GM23248 (cell line): ENCODE results near the gene DIO3. TPM values are rescaled to one million over a fixed set of nuclear protein-coding genes. Genes with fewer than 3 reads are reported as not detected.

Source experiments
- DNase-seq: peaks from one replicate; pipeline ENCODE4 v3.0.0-alpha.2; 2015
- H2AFZ ChIP-seq: fragments of 200-600 bp; sonication (generic); 2 replicates; pipeline ENCODE4 v1.6.1; 2016; ENCODE audit warnings: antibody characterized with exemption
- H3F3A ChIP-seq: fragments of 200-600 bp; sonication (generic); 2 replicates; pipeline ENCODE4 v1.6.1; 2016; ENCODE audit warnings: mild to moderate bottlenecking, antibody characterized with exemption, mixed run types; ENCODE audit not compliant: insufficient read depth
- H3K27ac ChIP-seq: fragments of 200-600 bp; sonication (generic); 2 replicates; pipeline ENCODE4 v1.5.1; 2016; ENCODE audit warnings: mild to moderate bottlenecking
- H3K27me3 ChIP-seq: fragments of 200-600 bp; sonication (generic); replicated peaks from 2 replicates; pipeline ENCODE4 v1.6.1; 2016; ENCODE audit warnings: mild to moderate bottlenecking; ENCODE audit not compliant: insufficient read depth
- H3K36me3 ChIP-seq: fragments of 200-600 bp; sonication (generic); 2 replicates; pipeline ENCODE4 v1.6.1; 2016; ENCODE audit warnings: low read depth, mild to moderate bottlenecking
- H3K4me1 ChIP-seq: fragments of 200-600 bp; sonication (generic); 2 replicates; pipeline ENCODE4 v1.6.1; 2016; ENCODE audit warnings: mild to moderate bottlenecking; ENCODE audit not compliant: insufficient read depth
- H3K4me2 ChIP-seq: fragments of 200-600 bp; sonication (generic); one replicate; pipeline ENCODE4 v1.6.1; 2016; ENCODE audit warnings: mild to moderate bottlenecking; ENCODE audit not compliant: unreplicated experiment
- H3K4me3 ChIP-seq: fragments of 200-600 bp; sonication (generic); 2 replicates; pipeline ENCODE4 v1.5.1; 2016; ENCODE audit warnings: mild to moderate bottlenecking
- H3K79me2 ChIP-seq: fragments of 200-600 bp; sonication (generic); 2 replicates; pipeline ENCODE4 v1.6.1; 2016; ENCODE audit warnings: mild to moderate bottlenecking; ENCODE audit not compliant: insufficient read depth
- H3K9ac ChIP-seq: fragments of 200-600 bp; sonication (generic); 2 replicates; pipeline ENCODE4 v1.6.1; 2016; ENCODE audit warnings: mild to moderate bottlenecking
- H3K9me2 ChIP-seq: fragments of 200-600 bp; sonication (generic); 2 replicates; pipeline ENCODE4 v1.6.1; 2016; ENCODE audit warnings: mixed run types, mild to moderate bottlenecking, moderate library complexity; ENCODE audit not compliant: insufficient read depth
- H3K9me3 ChIP-seq: fragments of 200-600 bp; sonication (generic); one replicate; pipeline ENCODE4 v1.6.1; 2017; ENCODE audit warnings: low read depth
- H4K20me1 ChIP-seq: fragments of 200-600 bp; sonication (generic); 2 replicates; pipeline ENCODE4 v1.6.0; 2016; ENCODE audit not compliant: insufficient read depth
- EZH2 ChIP-seq: fragments of 200-600 bp; sonication (generic); IDR thresholded peaks from 2 replicates; pipeline ENCODE4 v1.6.1; 2018; ENCODE audit warnings: antibody characterized with exemption, mild to moderate bottlenecking; ENCODE audit not compliant: insufficient read depth, poor library complexity, severe bottlenecking
- EZH2phosphoT487 ChIP-seq: fragments of 200-600 bp; sonication (generic); IDR thresholded peaks from 2 replicates; pipeline ENCODE4 v1.6.1; 2018; ENCODE audit warnings: antibody characterized with exemption, moderate library complexity, mild to moderate bottlenecking, low read depth; ENCODE audit not compliant: insufficient read depth
- WGBS, 2 experiments: methylation state at CpG; one replicate each; pipeline ENCODE4 v1.1.6; 2015 to 2017; ENCODE audit warnings: low lambda C conversion rate in 2 of 2, low coverage in 1 of 2; ENCODE audit errors: missing lambda C conversion rate in 2 of 2; 5-methylcytosine and 5-hydroxymethylcytosine counted together
- in situ Hi-C: fragments of 300-500 bp; cut with MboI; formaldehyde crosslinking; loops from 2 replicates; pipeline ENCODE4 v1.15.0; 2020
- polyA plus RNA-seq: library from polyadenylated mRNA; unstranded; fragments of >200 nt; fragmentation: Nextera tagmentation; extraction: Ambion mirVana; gene quantifications from 2 replicates; pipeline ENCODE4 v1.2.1, GENCODE V29; 2016
- total RNA-seq: library from RNA; depleted of rRNA; stranded (reverse); fragments of >200 nt; shearing (Covaris generic); gene quantifications from 2 replicates; pipeline ENCODE4 v1.2.3, GENCODE V29; 2014

DIO3 gene
- total and polyA plus RNA-seq, 2 experiments from 2014 or later = not detected

DNA sequence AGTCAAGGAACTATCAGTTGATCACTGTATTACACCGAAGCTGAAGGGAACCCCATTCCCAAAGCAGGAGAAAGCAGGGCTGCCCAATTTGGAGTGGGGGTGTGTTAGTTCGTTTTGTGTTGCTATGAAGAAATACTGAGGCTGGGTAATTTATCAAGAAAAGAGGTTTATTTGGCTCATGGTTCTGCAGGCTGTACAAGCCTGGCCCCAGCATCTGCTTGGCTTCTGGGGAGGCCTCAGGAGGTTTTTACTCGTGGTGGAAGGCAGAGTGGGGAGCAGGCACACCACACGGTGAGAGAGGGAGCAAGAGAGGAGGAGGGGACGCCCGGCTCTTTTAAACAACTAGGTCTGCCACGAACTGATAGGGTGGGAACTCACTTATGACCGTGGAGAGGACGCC lies 16.7 kb upstream of the DIO3 start:
- in situ Hi-C loops = no loop called here
- Histone ChIP-seq H3K9ac (no peak overlapping the region), H3K9me2 (no peaks in the 10 kb centered on the region), H3K9me3 (no peaks in the 10 kb centered on the region), H3F3A (no peaks in the 10 kb centered on the region), H3K4me3 (no peak overlapping the region), H3K4me1 (no peaks in the 10 kb centered on the region), H3K4me2 (no peak overlapping the region), H3K27ac (no peak overlapping the region), H3K79me2 (no peaks in the 10 kb centered on the region), H4K20me1 (no peaks in the 10 kb centered on the region), H3K36me3 (no peaks in the 10 kb centered on the region), H3K27me3 (peaks cover 5% of the 10 kb centered on the region), H2AFZ (no peak overlapping the region)
- DNase-seq = no peak
- 33 to 49% methylated on average over 9 of the region's 9 CpGs for WGBS, 2 experiments
- TF ChIP-seq EZH2 (no peak), EZH2phosphoT487 (no peak)

GRCh38 chr14:101546706-101547105 lies 14.6 kb upstream of the DIO3 start:
- Histone ChIP-seq H3K4me2 (no peak overlapping the region), H3K4me3 (no peak overlapping the region), H3K27ac (no peak overlapping the region), H4K20me1 (no peaks in the 10 kb centered on the region), H2AFZ (no peak overlapping the region), H3K9me2 (no peaks in the 10 kb centered on the region), H3K27me3 (no peaks in the 10 kb centered on the region), H3K9me3 (no peaks in the 10 kb centered on the region), H3K9ac (no peak overlapping the region), H3F3A (no peaks in the 10 kb centered on the region), H3K36me3 (no peaks in the 10 kb centered on the region), H3K4me1 (no peaks in the 10 kb centered on the region), H3K79me2 (no peaks in the 10 kb centered on the region)
- TF ChIP-seq EZH2 (no peak), EZH2phosphoT487 (no peak)
- DNase-seq = no peak
- WGBS, 2 experiments = 74 to 82% methylated on average over 11 of the region's 11 CpGs
- in situ Hi-C loops = no loop called here

DNA sequence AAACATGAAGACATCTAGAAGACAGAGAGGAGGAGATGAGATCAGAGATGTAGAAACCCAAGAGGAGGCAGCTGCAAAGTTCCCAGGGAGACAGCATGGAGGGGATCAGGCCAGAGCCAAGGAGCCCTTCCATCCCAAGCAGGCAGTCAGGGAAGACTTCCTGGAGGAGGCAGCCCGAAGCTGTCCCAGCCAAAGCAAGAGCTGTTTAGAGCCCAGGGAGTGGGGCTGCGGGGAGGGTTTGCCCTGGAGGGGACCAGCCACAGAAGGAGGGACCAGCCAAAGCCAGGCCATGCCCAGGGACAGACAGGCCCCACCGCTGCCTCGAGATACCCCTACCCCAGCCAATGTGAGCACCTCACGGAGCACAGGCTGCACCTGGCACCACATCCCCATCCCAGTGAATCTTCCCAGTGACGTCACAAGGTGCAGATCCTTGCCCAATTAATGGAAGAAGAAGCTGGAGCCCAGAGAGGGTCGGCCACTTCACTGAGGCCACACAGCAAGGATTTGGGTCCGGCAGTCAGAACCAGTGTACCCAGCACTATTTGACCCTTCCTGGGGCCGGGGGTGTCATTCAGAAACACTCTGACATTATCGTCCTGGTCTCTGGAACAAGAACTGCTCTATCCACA lies 14.1 kb upstream of the DIO3 start:
- H3K36me3 ChIP-seq = no peaks in the 10 kb centered on the region
- TF ChIP-seq EZH2phosphoT487 (no peak), EZH2 (no peak)
- no peaks in the 10 kb centered on the region for H3K4me1 ChIP-seq
- DNase-seq = no peak
- no peaks in the 10 kb centered on the region for H3K79me2 ChIP-seq
- no peaks in the 10 kb centered on the region for H3F3A ChIP-seq
- no peak overlapping the region for H3K9ac ChIP-seq
- H2AFZ ChIP-seq = no peak overlapping the region
- 66 to 77% methylated on average over 10 of the region's 10 CpGs for WGBS, 2 experiments
- no peak overlapping the region for H3K27ac ChIP-seq
- no peaks in the 10 kb centered on the region for H3K9me2 ChIP-seq
- H3K4me3 ChIP-seq = no peak overlapping the region
- H3K27me3 ChIP-seq = no peaks in the 10 kb centered on the region
- in situ Hi-C loops = no loop called here
- no peaks in the 10 kb centered on the region for H3K9me3 ChIP-seq
- H4K20me1 ChIP-seq = no peaks in the 10 kb centered on the region
- no peak overlapping the region for H3K4me2 ChIP-seq

- no peak for DNase-seq
- H3K79me2 ChIP-seq = no peaks in the 10 kb centered on the region
- H3F3A ChIP-seq = no peaks in the 10 kb centered on the region
- no peak overlapping the region for H3K9ac ChIP-seq
- H3K27ac ChIP-seq = no peak overlapping the region
- 74% methylated on average over 14 to 16 of the region's 16 CpGs for WGBS, 2 experiments
- H3K9me2 ChIP-seq = no peaks in the 10 kb centered on the region
- H3K27me3 ChIP-seq = no peaks in the 10 kb centered on the region
- H3K4me1 ChIP-seq = no peaks in the 10 kb centered on the region
- in situ Hi-C loops = no loop called here
- no peaks in the 10 kb centered on the region for H4K20me1 ChIP-seq
- no peak for TF ChIP-seq EZH2phosphoT487
- no peak for TF ChIP-seq EZH2
- no peak overlapping the region for H3K4me3 ChIP-seq
- no peaks in the 10 kb centered on the region for H3K9me3 ChIP-seq
- H2AFZ ChIP-seq = no peak overlapping the region
- no peak overlapping the region for H3K4me2 ChIP-seq
- H3K36me3 ChIP-seq = no peaks in the 10 kb centered on the region
Observed at GRCh38 chr14:101547961-101548669, 13.2 kb upstream of the DIO3 start.
